GM18858 (cell line): ENCODE results near the gene HTR3B.
"Not testable (repeated sequence)": the region's sequence is repeated elsewhere in the genome, so short reads cannot be mapped to it uniquely, and the experiment has no call there.

ENCODE experiments used
- ATAC-seq: cut with Tn5 transposase; IDR thresholded peaks from one replicate; pipeline ENCODE4 v1.9.1; 2021; ENCODE audit not compliant: unreplicated experiment

Gene HTR3B, protein sequence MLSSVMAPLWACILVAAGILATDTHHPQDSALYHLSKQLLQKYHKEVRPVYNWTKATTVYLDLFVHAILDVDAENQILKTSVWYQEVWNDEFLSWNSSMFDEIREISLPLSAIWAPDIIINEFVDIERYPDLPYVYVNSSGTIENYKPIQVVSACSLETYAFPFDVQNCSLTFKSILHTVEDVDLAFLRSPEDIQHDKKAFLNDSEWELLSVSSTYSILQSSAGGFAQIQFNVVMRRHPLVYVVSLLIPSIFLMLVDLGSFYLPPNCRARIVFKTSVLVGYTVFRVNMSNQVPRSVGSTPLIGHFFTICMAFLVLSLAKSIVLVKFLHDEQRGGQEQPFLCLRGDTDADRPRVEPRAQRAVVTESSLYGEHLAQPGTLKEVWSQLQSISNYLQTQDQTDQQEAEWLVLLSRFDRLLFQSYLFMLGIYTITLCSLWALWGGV

GRCh38 chr11:113904379-113905101 lies at the start of gene HTR3B:
TSS of gene HTR3B (plus strand) at chr11:113904796. CDS start at chr11:113904934, 138 bp downstream.
- no peak for ATAC-seq

- no peak for ATAC-seq
Observed at GRCh38 chr11:113855803-113856202, 48.8 kb upstream of the HTR3B start.

DNA sequence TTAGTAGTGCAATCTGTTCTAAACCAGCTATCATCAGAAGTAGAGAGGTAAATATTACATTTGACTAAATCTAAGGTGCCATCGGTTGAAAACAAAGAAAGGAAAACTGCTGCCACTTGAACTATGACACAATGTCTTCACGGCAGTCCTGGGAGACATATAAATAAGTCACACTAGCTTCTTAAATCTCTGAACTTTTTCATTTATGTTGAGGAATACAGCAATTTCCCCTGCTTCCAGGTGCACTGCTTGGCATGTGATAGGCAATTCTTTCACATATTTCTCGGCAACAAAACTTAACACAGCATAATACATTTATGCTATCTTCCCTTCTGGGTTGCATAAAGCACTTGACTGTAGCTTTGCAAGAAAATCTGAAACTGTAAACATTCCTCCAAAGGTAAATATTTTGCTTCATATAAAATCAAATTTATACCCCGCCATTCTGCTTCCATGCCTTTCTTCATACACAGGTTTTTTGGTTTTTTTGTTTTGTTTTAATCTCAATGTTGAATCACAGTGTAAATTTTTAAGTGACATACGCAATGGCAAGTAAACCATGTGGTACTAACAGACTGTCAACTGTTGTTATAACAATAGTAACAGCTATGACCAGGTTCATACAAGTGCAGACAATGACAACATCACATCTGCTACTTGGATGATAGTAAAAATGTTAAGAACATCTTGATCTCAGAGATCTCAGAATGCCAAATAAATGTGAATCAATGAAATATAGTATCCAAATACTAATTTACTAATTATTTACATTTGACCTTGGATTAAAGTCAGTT lies 47.4 kb upstream of the HTR3B start:
- ATAC-seq: no peak

- ATAC-seq: no peak
Observed at GRCh38 chr11:113859665-113860064, 44.9 kb upstream of the HTR3B start.

DNA sequence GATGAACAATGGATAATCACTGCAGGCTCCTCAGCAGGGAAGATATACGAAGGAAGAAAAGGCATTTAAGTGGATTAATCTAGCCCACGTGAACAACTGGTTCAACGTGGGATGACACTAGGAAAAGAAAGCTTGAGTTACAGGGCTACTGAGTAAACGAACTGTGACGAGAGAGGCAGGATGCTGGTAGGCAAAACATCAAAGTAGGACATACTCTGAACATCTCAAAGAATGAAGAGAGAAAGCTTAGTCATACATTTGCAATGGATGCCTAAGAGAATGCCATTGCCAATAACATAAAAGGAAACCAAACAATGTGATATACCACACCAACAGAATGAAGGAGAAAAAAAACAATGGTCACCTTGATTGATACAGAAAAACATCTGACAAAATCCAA lies 42.2 kb upstream of the HTR3B start:
- no peak for ATAC-seq

- no peak for ATAC-seq
Observed at GRCh38 chr11:113864410-113864809, 40.2 kb upstream of the HTR3B start.

- no peak for ATAC-seq
Observed at GRCh38 chr11:113865873-113866272, 38.7 kb upstream of the HTR3B start.

- ATAC-seq: no peak
Observed at GRCh38 chr11:113867843-113868503, 36.6 kb upstream of the HTR3B start.

- ATAC-seq: no peak
Observed at GRCh38 chr11:113871336-113871735, 33.3 kb upstream of the HTR3B start.

GRCh38 chr11:113873236-113873626 lies 31.4 kb upstream of the HTR3B start:
- no peak for ATAC-seq

DNA sequence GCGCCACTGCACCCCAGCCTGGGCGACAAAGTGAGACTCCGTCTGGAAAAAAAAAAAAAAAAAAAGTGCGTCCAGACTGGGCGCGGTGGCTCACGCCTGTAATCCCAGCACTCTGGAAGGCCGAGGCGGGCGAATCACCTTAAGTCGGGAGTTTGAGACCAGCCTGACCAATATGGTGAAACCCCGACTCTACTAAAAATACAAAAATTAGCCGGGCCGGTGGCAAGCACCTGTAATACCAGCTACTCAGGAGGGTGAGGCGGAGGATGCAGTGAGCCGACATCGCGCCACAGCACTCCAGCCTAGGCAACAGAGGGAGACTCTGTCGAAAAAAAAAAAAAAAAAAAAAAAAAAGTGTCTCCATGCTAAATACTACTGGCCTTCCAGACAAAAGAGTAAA lies 30.5 kb upstream of the HTR3B start:
- no peak for ATAC-seq

DNA sequence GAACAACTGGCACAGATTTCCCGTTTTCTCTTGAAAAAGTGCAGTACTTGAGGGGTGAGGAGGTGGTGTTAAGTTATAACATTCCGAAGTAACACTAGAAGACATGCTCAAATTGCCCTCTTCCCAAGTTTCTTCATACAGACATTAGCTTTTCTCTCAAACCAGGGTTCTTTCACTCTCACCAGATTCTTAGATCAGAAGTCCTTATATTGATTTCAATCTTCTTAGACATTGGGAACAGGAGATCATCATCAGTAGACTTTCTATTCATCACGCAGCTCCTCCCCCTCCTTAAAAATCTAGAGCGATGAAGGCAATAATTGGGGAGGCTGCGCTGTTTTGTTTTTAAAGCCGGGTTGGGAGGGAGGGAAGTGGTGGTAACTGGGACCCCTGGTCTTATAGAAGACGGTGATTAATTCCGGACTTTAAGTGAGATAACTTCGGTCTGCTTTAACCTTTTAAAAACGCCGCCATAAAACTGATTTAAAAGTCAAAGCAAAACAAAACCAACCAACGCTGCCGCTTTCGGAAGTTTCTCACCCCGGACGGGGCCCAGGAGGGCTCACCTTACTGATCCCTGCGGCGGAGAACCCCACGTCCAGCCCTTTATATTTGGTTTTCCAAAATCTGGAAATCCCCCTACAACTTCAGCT lies 29.9 kb upstream of the HTR3B start:
- ATAC-seq: peak; percentile 25

GRCh38 chr11:113875234-113876073 lies 29.1 kb upstream of the HTR3B start, which contains the start of gene USP28:
TSS of gene USP28 (minus strand) at chr11:113875572. CDS start at chr11:113875501, 71 bp downstream.
- peak; percentile 76 for ATAC-seq

DNA sequence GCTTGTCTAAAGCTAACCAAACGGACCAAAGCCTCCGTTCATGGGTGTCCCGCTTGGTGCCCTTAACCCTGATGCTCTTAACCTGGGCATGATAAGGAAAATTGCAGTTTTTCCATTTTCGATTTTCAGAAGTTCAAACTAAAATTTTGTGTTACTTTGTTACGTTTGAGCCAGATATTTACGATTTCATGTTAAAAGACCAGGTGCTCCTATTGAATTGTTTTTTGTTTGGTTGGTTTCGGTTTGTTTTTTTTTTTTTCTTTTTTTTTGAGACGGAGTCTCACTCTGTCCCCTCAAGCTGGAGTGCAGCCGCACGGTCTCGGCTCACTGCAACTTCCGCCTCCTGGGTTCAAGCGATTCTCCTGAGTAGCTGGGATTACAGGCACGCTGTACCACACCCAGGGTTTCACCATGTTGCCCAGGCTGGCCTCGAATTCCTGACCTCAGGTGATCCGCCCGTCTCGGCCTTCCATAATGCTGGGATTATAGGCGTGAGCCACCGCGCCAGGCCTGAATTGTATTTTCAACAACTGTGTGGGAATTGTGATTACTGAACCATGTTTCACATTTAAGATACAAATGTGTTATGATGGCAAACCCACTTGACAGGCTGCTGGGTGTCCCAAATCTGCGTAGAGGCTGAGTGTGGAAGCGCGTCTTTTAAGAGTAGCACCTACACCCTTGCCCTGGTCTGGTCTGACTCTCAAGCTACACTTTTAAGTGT lies 28.4 kb upstream of the HTR3B start:
- ATAC-seq: no peak

GRCh38 chr11:113876798-113877669 lies 27.6 kb upstream of the HTR3B start:
- no peak for ATAC-seq

DNA sequence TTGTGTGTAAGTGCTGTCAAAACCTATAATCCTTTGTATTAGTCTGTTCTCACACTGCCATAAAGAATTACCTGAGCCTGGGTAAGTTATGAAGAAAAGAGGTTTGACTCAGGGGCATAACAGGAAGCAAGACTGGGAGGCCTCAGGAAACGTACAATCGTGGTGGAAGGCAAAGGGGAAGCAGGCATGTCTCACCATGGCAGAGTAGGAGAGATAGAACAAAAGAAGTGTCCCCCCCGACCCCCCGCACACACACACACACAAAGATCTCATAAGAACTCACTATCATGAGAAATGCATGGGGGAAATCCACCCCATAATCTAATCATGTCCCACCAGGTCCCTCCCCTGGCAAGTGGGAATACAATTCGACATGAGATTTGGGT lies 26.9 kb upstream of the HTR3B start:
- ATAC-seq: no peak

- not testable (repeated sequence) for ATAC-seq
Observed at GRCh38 chr11:113879446-113879845, 25.1 kb upstream of the HTR3B start.

GRCh38 chr11:113880971-113881370 lies 23.6 kb upstream of the HTR3B start:
- ATAC-seq: no peak
